HG03460 (cell line): ENCODE measurements around the gene DNM3.
"Not testable (repeated sequence)": the region's sequence is repeated elsewhere in the genome, so short reads cannot be mapped to it uniquely, and the experiment has no call there.

Source experiments
- ATAC-seq: cut with Tn5 transposase; IDR thresholded peaks from one replicate; pipeline ENCODE4 v1.9.1; 2021; ENCODE audit not compliant: unreplicated experiment

DNM3 gene

GRCh38 chr1:172299515-172299914 is 458.2 kb downstream of the DNM3 start:
- no peak for ATAC-seq

- not testable (repeated sequence) for ATAC-seq
These were observed 466.2 kb downstream of the DNM3 start for GRCh38 chr1:172307508-172307907.

GRCh38 chr1:172308142-172308541 is 466.8 kb downstream of the DNM3 start:
- ATAC-seq: no peak

- no peak for ATAC-seq
These were observed 467.3 kb downstream of the DNM3 start for GRCh38 chr1:172308577-172308976.

GRCh38 chr1:172320733-172321132 is 479.4 kb downstream of the DNM3 start:
- no peak for ATAC-seq

- no peak for ATAC-seq
These were observed 480.2 kb downstream of the DNM3 start for GRCh38 chr1:172321451-172321850.

GRCh38 chr1:172322219-172323061 is 481.1 kb downstream of the DNM3 start:
- ATAC-seq: no peak

GRCh38 chr1:172323686-172324085 is 482.4 kb downstream of the DNM3 start:
- ATAC-seq: no peak

GRCh38 chr1:172324086-172324485 is 482.8 kb downstream of the DNM3 start:
- ATAC-seq: no peak

GRCh38 chr1:172324761-172325160 is 483.5 kb downstream of the DNM3 start:
- no peak for ATAC-seq

- no peak for ATAC-seq
These were observed 484.2 kb downstream of the DNM3 start for GRCh38 chr1:172325531-172325930.

- ATAC-seq: no peak
These were observed 484.8 kb downstream of the DNM3 start for GRCh38 chr1:172326136-172326535.

GRCh38 chr1:172328266-172328665 is 487.0 kb downstream of the DNM3 start:
- ATAC-seq: no peak

GRCh38 chr1:172332230-172332629 is 490.9 kb downstream of the DNM3 start:
- ATAC-seq: no peak

GRCh38 chr1:172335377-172335776 is 494.1 kb downstream of the DNM3 start:
- no peak for ATAC-seq

- ATAC-seq: peak; percentile 38
These were observed 497.0 kb downstream of the DNM3 start for GRCh38 chr1:172338295-172338735.

GRCh38 chr1:172339842-172340241 is 498.5 kb downstream of the DNM3 start:
- ATAC-seq: no peak

- no peak for ATAC-seq
These were observed 499.2 kb downstream of the DNM3 start for GRCh38 chr1:172340520-172340919.

GRCh38 chr1:172341697-172342096 is 500.4 kb downstream of the DNM3 start:
- ATAC-seq: no peak

- no peak for ATAC-seq
These were observed 501.4 kb downstream of the DNM3 start for GRCh38 chr1:172342584-172343239.

- no peak for ATAC-seq
These were observed 502.2 kb downstream of the DNM3 start for GRCh38 chr1:172343240-172344160.
